Prostate gland (tissue), 2 donors: ENCODE data around the gene TAS2R60. TPM values are rescaled to one million over a fixed set of nuclear protein-coding genes. Genes with fewer than 3 reads are reported as not detected.

Source experiments
- DNase-seq: peaks from one replicate; pipeline ENCODE4 v3.0.0-alpha.2; 2019; ENCODE audit warnings: low spot score
- H3K27ac ChIP-seq, 2 donors: fragments of 200-600 bp; sonication (generic); 2 replicates each; pipeline ENCODE4 v1.5.1; 2017 to 2019
- H3K27me3 ChIP-seq: fragments of 200-600 bp; sonication (generic); replicated peaks from 2 replicates; pipeline ENCODE4 v1.5.1; 2019; ENCODE audit not compliant: insufficient read depth
- H3K36me3 ChIP-seq, 2 donors: fragments of 200-600 bp; sonication (generic); 1 replicate in 1 of 2; 2 replicates in 1 of 2; pipeline versions ENCODE4 v1.5.1 to v1.8.1; 2017 to 2019
- H3K4me1 ChIP-seq: fragments of 200-600 bp; sonication (generic); replicated peaks from 2 replicates; pipeline ENCODE4 v1.5.1; 2019
- H3K4me3 ChIP-seq, 2 donors: fragments of 200-600 bp; sonication (generic); 2 replicates each; pipeline ENCODE4 v1.5.1; 2017 to 2019
- H3K9me3 ChIP-seq: fragments of 200-600 bp; sonication (generic); 2 replicates; pipeline ENCODE4 v1.5.1; 2017
- POLR2A ChIP-seq: fragments of 450-650 bp; IDR thresholded peaks from one replicate; pipeline ENCODE4 v1.6.1; 2016; ENCODE audit warnings: antibody characterized with exemption, mild to moderate bottlenecking
- POLR2AphosphoS5 ChIP-seq: sonication (generic); formaldehyde crosslinking; IDR thresholded peaks from one replicate; pipeline ENCODE4 v1.6.1; 2017; ENCODE audit warnings: antibody characterized with exemption
- WGBS: methylation state at CpG from one replicate; pipeline ENCODE4 v1.1.5; 2018; 5-methylcytosine and 5-hydroxymethylcytosine counted together
- intact Hi-C: fragments of 100-400 bp; cut with DNase I; formaldehyde crosslinking; loops from one replicate; pipeline ENCODE4 v1.14.2; 2022
- total RNA-seq, 2 donors: library from RNA; depleted of rRNA; stranded (reverse); fragments of >200 nt; gene quantifications; one replicate each; pipeline ENCODE4 v1.1.0, GENCODE V29; 2016
- TF ChIP-seq, protein P1 (sequence below), 4 experiments: fragments of 200-600 bp in 2 of 4; fragments of 450-650 bp in 2 of 4; sonication (generic) in 2 of 4; IDR thresholded peaks; 1 replicate in 3 of 4; 2 replicates in 1 of 4; pipeline ENCODE4 v1.5.1; 2016 to 2019; ENCODE audit warnings: antibody characterized with exemption in 4 of 4, mild to moderate bottlenecking in 2 of 4, moderate library complexity in 2 of 4

Gene TAS2R60
- total RNA-seq, 2 donors from 2014 or later: not detected

- TF ChIP-seq POLR2AphosphoS5: no peak
- TF ChIP-seq POLR2A: no peak
- TF ChIP-seq, protein P1, sequence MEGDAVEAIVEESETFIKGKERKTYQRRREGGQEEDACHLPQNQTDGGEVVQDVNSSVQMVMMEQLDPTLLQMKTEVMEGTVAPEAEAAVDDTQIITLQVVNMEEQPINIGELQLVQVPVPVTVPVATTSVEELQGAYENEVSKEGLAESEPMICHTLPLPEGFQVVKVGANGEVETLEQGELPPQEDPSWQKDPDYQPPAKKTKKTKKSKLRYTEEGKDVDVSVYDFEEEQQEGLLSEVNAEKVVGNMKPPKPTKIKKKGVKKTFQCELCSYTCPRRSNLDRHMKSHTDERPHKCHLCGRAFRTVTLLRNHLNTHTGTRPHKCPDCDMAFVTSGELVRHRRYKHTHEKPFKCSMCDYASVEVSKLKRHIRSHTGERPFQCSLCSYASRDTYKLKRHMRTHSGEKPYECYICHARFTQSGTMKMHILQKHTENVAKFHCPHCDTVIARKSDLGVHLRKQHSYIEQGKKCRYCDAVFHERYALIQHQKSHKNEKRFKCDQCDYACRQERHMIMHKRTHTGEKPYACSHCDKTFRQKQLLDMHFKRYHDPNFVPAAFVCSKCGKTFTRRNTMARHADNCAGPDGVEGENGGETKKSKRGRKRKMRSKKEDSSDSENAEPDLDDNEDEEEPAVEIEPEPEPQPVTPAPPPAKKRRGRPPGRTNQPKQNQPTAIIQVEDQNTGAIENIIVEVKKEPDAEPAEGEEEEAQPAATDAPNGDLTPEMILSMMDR (IDR thresholded peaks at IDR 0.05): no peak
- no peak for DNase-seq
- 88% methylated on average over 4 of the region's 4 CpGs for WGBS
- intact Hi-C loops: no loop called here
- no peaks in the 10 kb centered on the region for H3K27me3 ChIP-seq
- H3K9me3 ChIP-seq: no peaks in the 10 kb centered on the region
- no peaks in the 10 kb centered on the region for H3K4me1 ChIP-seq
- H3K4me3 ChIP-seq: no peak overlapping the region
- H3K36me3 ChIP-seq: no peaks in the 10 kb centered on the region
- no peak overlapping the region for H3K27ac ChIP-seq
Measured at GRCh38 chr7:143455942-143456341, 12.7 kb downstream of the TAS2R60 start.

DNA sequence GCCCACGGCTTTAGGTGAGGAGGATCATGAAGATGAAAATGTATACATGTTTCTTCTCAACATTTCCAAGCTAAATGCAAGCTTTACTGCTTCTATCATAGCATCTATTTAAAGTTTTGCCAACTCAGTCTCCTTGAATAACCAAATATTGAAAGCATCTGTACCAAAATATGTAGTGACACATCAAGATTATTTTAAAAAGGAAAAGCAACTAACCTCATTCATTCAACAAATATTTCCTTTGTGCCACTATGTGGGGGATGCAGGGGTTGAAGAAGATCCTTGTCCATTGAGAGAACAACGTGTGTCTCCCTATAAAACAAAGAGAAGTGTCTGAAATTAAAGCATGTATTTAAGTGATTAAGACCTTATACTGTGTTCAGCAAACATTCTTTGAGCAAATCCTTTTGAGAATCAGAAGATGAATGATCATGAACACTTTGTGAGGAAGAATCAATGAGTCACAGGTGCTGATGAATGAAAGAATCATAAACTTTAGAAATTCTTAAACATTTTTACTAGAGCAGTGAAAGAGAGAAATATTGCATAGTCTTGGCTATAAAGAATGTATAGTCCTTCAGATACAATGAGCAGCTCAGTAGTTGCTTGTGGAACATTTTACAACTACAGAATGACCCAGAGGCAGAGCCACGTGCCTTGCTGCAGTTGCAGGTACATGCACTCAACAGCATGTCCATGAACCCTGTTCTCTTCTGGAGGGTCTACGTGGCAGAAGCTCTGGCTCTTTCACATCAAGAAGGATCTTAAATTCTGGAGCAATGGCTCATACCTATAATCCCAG lies 13.9 kb downstream of the TAS2R60 start:
- Histone ChIP-seq H3K36me3 (no peaks in the 10 kb centered on the region), H3K9me3 (no peaks in the 10 kb centered on the region), H3K27me3 (no peaks in the 10 kb centered on the region), H3K27ac (no peak overlapping the region), H3K4me3 (no peak overlapping the region), H3K4me1 (no peaks in the 10 kb centered on the region)
- TF ChIP-seq POLR2A: no peak
- TF ChIP-seq POLR2AphosphoS5: no peak
- TF ChIP-seq, protein P1 (IDR thresholded peaks at IDR 0.05): no peak
- no peak for DNase-seq
- 53% methylated on average over 4 of the region's 4 CpGs for WGBS
- intact Hi-C loops: no loop called here

- Histone ChIP-seq H3K27ac (no peak overlapping the region), H3K9me3 (no peaks in the 10 kb centered on the region), H3K4me3 (no peak overlapping the region), H3K4me1 (no peaks in the 10 kb centered on the region), H3K27me3 (no peaks in the 10 kb centered on the region), H3K36me3 (no peaks in the 10 kb centered on the region)
- DNase-seq: no peak
- 79% methylated on average over 3 of the region's 3 CpGs for WGBS
- intact Hi-C loops: no loop called here
- TF ChIP-seq POLR2AphosphoS5 (no peak), POLR2A (no peak)
- TF ChIP-seq, protein P1 (IDR thresholded peaks at IDR 0.05): no peak
Measured at GRCh38 chr7:143458263-143458662, 15.0 kb downstream of the TAS2R60 start.

GRCh38 chr7:143458681-143459080 lies 15.4 kb downstream of the TAS2R60 start:
- Histone ChIP-seq H3K9me3 (no peaks in the 10 kb centered on the region), H3K4me1 (no peaks in the 10 kb centered on the region), H3K4me3 (no peak overlapping the region), H3K36me3 (no peaks in the 10 kb centered on the region), H3K27ac (no peak overlapping the region), H3K27me3 (no peaks in the 10 kb centered on the region)
- intact Hi-C loops: no loop called here
- TF ChIP-seq POLR2A: no peak
- TF ChIP-seq POLR2AphosphoS5: no peak
- TF ChIP-seq, protein P1 (IDR thresholded peaks at IDR 0.05): no peak
- DNase-seq: no peak
- 53% methylated on average over 3 of the region's 3 CpGs for whole genome bisulfite sequencing

DNA sequence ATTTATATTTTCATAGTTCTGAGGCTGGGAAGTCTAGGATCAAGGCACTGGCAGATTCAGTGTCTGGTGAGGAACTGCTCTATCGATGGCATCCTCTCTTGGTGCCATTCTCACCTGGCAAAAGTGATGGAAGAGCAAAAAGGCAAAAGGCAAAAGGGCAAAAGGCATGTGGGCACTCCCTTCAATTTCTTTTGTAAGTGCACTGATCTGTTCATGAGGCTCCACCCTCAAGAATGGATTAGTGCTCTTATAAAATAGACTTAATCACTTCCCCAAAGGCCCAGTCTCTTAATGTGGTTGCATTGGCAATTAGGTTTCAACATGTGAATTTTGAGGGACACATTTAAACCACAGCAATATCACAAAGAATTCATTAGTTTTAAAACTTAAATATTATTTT lies 16.1 kb downstream of the TAS2R60 start:
- Histone ChIP-seq H3K4me3 (no peak overlapping the region), H3K27me3 (no peaks in the 10 kb centered on the region), H3K27ac (no peak overlapping the region), H3K9me3 (no peaks in the 10 kb centered on the region), H3K4me1 (no peaks in the 10 kb centered on the region), H3K36me3 (no peaks in the 10 kb centered on the region)
- TF ChIP-seq, protein P1 (IDR thresholded peaks at IDR 0.05): no peak
- TF ChIP-seq POLR2AphosphoS5: no peak
- no peak for TF ChIP-seq POLR2A
- intact Hi-C loops: no loop called here
- 96% methylated on average over 1 of the region's 1 CpG for WGBS
- no peak for DNase-seq
